DOHH2 (cell line): ENCODE measurements around the gene LRRTM4.

Experiments
- CTCF ChIP-seq: fragments of 200-600 bp; sonication (generic); IDR thresholded peaks from one replicate; pipeline ENCODE4 v1.5.1; 2014; ENCODE audit warnings: antibody characterized with exemption, mild to moderate bottlenecking, low read depth, low read length; ENCODE audit not compliant: poor library complexity, severe bottlenecking
- EZH2phosphoT487 ChIP-seq: fragments of 200-600 bp; sonication (generic); IDR thresholded peaks from 2 replicates; pipeline ENCODE4 v1.6.1; 2017; ENCODE audit warnings: borderline replicate concordance, mild to moderate bottlenecking, antibody characterized with exemption, low read length, moderate library complexity, mixed read lengths

GRCh38 chr2:76731157-76731556 lies 791.0 kb downstream of the LRRTM4 start:
- TF ChIP-seq CTCF (no peak), EZH2phosphoT487 (no peak)
